HepG2 (cell line): ENCODE measurements around the gene ATP10A. TPM values are rescaled to one million over a fixed set of nuclear protein-coding genes. Genes with fewer than 3 reads are reported as not detected.

Experiments used
- E2F1 ChIP-seq: sonication (generic); formaldehyde crosslinking; IDR thresholded peaks from 2 replicates; pipeline ENCODE4 v1.5.0; 2020; ENCODE audit warnings: missing genetic modification reagents
- SMARCC2 ChIP-seq: fragments of 450-650 bp; IDR thresholded peaks from 2 replicates; pipeline ENCODE4 v1.6.1; 2017; ENCODE audit warnings: antibody characterized with exemption, mild to moderate bottlenecking
- ZHX2 ChIP-seq, 2 experiments: sonication (generic) in 1 of 2; formaldehyde crosslinking in 1 of 2; IDR thresholded peaks; 2 replicates each; pipeline versions ENCODE4 v1.6.1 to v1.9.0; 2014 to 2022; ENCODE audit warnings: antibody characterized with exemption in 1 of 2, borderline replicate concordance in 1 of 2, inconsistent platforms in 1 of 2, low read depth in 1 of 2, missing genetic modification reagents in 1 of 2
- ZNF800 ChIP-seq: sonication (generic); formaldehyde crosslinking; IDR thresholded peaks from 2 replicates; pipeline ENCODE4 v1.4.0; 2020; ENCODE audit warnings: missing genetic modification reagents
- polyA plus RNA-seq, 8 experiments: library from polyadenylated mRNA; depleted of rRNA in 3 of 8; stranded (reverse) in 7 of 8; unstranded in 1 of 8; fragments of >200 nt; fragmentation: Illumina TruSeq in 4 of 8; extraction: Trizol in 4 of 8; gene quantifications; 2 replicates each; pipeline versions ENCODE4 v1.2.1 to v1.2.3, GENCODE V29; 2011 to 2016; ENCODE audit warnings: low read depth in 4 of 8, missing spikeins in 1 of 8, mixed read lengths in 1 of 8; ENCODE audit not compliant: insufficient read depth in 1 of 8
- total RNA-seq, 5 experiments: library from RNA; depleted of rRNA; stranded (reverse); fragments of >200 nt; fragmentation: Illumina TruSeq; extraction: Trizol; gene quantifications; 2 replicates each; pipeline ENCODE4 v1.2.3, GENCODE V29; 2016; ENCODE audit warnings: low read depth in 1 of 5

ATP10A gene
- total and polyA plus RNA-seq, 2 of the 13 experiments (the other 11 are each of a cell fraction or from before 2014, with no cell fraction given), result 0.58 to 4.2 TPM

DNA sequence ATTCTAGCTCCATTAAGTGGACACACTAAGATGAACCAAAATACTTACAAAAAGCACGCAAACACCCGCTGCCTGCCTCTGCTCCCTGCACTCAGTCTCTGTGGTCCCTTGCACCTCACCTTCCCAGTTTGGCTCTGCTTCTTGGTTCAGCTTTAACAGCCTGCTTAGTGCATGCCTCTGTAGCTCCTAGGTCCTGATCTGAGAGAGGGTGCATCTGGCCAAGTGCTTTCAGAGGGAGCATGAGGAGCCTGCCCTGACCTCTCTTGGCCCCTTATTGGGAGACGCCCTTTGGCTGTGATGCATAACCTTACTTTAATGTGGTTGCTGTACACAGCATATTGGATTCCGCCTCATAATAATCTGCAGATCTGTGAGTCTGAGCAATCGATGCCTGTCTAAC, 21.2 kb upstream of the ATP10A start (continued):
- TF ChIP-seq ZHX2 (IDR thresholded peaks at IDR 0.05; ENCODE audit: low read depth) (no peak), ZHX2 (CRISPR knock-in tag; IDR thresholded peaks at IDR 0.05; ENCODE audit: borderline replicate concordance) (no peak), ZNF800 (no peak), SMARCC2 (no peak), E2F1 (CRISPR knock-in tag) (no peak)
